DMS53 treated with DMSO at 0.1 percent for 48 hours (cell line): ENCODE measurements around the gene MORC2.

Experiments used
- DNase-seq: peaks from one replicate; lab custom pipeline; 2025; ENCODE audit not compliant: unreplicated experiment; lab: John Stamatoyannopoulos, UW

Gene MORC2

GRCh38 chr22:30949934-30950660, 18.5 kb downstream of the MORC2 start:
- DNase-seq: no peak

DNA sequence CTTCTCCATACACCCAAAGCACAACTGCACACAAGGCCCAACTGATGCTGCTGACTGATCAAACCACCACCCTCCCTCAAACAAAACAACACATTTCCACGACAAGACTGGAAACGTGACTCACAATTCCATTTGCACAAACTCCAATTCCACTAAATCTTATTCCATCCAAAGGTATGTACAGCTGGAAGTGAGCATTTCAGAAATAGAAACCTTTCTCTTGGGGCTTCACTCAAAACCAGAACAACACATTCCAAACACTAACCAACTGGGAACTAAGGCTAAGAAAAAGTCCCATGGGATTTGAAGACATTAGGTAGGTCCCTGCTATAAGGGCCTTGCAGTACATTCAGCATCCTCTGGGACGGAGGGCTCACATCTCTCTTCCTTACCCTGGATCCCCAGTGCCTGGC, 19.6 kb downstream of the MORC2 start:
- no peak for DNase-seq

GRCh38 chr22:30947816-30948454, 20.6 kb downstream of the MORC2 start:
- no peak for DNase-seq

GRCh38 chr22:30947173-30947815, 21.3 kb downstream of the MORC2 start:
- no peak for DNase-seq

- no peak for DNase-seq
Observed at GRCh38 chr22:30946354-30946753, 22.2 kb downstream of the MORC2 start.

DNA sequence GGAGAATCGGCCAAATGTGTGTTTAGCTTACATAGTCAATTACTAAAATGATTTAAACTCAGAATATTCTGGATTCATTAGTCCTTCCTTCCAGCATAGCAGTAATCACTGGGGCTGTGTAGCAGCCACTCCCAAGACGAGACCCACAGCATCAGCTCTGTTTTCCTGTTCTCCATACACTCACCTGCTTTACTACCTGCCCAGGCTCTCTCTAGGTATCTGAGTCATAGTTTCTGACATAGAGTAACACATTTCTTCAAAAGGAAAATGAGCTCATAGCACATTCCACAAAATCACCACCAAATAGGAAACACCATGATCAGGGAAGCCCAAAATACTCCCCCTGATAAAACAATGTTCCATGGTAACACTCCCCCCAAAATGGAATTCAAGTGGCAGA, 22.9 kb downstream of the MORC2 start:
- no peak for DNase-seq

DNA sequence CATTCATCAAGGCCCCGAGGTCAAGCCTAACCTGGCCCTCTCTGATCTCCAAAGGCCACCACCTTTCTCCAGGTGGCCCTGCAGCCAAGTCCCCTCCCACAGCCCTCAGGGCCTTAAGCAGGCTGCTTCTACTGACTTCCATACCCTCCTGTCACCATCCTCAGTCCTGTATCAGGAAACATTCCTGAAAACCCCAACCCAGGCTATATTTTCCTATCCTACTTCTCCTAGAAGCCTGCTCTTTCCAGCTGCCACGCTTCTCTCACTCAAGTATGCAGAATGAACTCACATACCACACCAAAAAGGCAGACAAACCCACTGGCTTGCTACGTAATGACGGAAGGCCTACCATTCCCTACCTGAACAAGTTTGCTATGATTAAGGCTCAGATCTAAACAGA, 23.6 kb downstream of the MORC2 start:
- no peak for DNase-seq

DNA sequence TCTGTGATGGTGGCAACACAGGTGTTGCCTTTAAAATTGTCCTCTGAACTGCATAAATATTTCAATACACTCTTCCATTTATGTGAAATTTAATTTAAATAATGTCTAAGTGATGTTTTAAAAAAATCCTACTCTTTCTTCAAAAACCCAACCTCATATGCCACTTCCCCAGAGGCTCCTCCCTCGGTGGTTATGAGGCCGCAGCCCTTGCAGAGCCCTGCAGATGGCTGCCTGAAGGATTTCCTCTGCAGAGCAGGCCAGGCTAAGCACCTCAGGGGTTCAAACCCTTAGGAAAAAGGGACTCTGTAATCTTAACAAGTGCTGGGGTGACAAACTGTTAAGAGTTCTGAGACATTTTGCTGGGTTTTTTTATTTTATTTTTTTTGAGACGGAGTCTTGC, 25.2 kb downstream of the MORC2 start:
- no peak for DNase-seq

DNA sequence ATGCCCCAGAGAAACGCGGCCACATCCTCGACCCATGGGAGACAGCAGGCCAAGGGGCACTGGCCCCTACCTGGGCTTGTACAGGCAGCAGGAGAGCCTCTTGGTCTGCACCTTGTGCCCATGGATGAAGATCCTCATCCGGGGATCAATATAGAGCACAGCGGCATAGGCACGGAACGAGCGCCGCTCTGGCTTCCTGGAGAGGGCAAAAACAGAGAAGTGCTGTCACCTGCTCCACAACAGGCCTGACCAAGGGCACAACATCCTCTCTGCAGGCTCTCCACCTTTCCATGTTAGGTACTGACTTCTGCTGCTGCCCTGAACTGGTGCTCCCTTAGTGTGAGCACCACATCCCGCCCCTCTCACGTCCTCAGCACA, 27.2 kb downstream of the MORC2 start:
- no peak for DNase-seq

DNA sequence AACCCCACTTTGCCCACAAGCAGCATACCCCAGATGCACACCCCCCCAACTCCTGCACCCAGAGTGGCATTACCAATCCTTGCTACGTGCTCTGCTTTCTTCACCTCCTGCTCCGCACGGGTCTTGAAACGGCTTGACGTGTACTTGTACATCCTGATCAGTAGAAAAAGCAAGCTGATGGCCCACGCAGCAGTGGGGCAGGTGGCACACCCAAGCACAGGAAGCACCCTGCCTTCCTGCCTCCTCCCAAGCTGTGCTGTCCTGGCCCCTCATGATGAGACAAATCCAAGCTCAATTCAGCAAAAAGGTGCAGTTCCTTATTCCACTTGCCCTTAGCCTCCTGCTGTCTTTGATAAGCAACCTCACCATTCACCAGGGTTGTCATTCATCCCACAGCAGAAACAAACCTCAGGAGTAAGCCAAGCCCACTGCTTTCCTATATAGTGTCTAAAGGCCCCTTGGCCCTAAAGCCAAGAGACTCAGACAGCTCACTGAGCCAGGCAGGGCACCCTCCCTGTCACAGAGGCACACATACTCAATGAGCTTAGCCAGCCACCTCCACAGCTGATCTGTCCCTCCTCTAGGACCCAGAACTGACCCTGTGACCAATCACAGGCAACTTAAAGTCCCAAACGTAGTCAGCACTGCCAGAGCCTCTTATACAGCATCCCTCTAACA, 27.8 kb downstream of the MORC2 start:
- no peak for DNase-seq

- DNase-seq: no peak
Observed at GRCh38 chr22:30934053-30934452, 34.5 kb downstream of the MORC2 start.

DNA sequence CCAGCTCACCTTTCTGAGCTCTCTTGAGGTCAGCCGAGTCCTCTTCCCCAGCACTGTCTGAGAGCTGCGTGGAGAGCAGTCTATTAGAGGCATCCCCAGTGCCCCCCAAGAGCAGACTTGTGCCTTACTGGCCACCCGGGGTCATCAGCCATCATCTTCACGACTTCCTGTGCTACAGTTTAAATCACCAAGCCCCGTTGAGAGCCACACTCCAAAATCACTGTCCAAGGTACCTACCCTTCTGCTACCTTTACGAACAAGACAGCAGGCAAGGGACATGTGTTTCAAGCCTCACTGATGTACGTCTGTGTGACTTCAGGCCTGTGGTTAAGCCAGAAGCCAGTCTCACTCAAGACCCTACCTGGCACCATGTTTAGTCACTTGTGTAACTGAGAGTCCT, 35.1 kb downstream of the MORC2 start:
- no peak for DNase-seq

DNA sequence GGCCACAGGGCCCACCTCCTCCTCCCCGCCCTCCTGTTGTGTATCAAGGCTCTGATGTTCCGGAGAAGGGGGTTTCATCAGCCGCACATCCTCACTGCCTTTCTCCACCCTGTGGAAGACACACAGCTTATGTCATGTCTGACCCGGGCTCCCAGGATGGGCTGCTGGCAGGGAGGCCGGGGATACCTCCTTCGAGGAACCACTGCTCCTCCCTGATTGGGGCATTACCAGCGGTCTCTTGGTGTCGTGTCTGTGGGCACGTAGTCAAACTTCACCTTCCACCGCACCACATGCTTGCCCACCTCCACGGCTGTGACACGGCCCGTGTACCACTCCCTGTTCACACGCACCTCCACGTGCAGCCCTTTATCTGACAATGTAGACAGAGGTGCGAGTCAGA, 35.9 kb downstream of the MORC2 start:
- DNase-seq: no peak

DNA sequence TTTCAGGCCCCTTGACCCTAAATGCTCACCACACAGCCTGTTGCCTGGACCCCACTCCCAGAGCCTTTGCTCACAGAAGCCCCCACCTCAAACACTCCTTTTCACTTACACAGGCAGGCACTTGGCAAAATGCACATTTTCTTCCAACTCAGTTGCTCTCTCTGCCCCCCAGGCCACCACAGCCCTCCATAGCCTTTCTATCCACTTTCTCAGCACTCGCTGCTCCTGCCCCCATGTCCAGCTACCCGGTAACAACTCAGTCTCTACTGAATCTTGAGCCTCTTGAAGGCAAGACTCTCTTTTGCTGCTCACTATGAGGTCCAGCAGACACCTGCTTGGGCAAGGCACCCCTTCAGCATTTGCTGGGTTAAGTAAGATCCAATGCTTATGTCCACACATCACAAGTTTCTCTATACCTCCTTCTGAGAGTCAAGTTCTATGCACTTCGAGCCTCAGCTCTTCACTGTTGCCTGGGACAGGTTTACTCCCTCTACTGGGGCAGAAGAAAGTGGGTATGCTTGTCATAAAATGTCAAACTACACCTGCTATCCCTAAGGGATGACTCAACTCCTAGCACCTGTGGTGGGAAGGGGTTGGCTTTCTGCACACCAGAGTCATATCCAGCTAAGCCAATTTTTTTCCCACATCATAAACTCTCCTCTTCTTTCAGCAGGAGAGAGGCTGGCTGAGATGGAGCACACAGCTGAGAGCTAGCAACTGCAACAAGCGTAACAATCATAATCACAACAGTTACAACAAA, 36.9 kb downstream of the MORC2 start:
- no peak for DNase-seq

DNA sequence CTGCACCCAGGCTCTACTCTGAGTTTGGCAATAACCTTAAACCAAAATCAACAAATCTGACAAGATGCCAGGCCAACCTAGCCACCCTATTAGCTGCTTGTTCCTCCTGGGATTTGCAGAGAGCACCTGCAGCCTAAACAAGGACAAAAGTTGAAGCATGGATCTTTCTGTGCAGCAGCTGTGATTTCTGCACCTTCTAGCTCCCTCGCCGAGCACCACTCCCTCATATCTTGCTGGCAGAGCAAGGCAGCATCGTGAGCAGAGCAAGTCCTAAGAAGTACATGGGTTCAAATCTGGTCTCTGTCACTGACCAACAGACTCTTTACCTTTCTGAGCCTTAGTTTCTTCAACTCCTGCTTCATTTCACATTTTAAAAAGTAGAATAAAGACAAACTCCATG, 38.3 kb downstream of the MORC2 start:
- DNase-seq: no peak

DNA sequence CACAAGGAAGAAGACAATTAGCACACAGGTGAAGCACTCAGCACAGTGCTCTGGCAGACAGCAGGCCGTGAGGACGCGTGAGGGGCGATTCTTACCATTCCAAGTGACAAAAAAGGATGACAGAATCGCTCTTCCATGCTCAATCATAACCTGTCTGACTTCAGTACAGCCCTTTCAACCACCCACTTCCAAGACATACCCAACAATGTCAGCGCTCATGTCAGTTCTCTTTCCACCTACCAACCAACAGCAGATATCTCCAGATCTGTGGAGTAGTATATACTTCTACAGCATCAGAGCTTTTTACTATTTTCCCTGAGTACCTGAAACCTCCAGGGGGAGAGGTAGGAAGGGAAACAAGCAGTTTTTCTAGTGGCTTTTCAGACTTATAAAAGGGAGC, 40.2 kb downstream of the MORC2 start:
- no peak for DNase-seq

GRCh38 chr22:30927806-30928205, 40.8 kb downstream of the MORC2 start:
- DNase-seq: no peak

DNA sequence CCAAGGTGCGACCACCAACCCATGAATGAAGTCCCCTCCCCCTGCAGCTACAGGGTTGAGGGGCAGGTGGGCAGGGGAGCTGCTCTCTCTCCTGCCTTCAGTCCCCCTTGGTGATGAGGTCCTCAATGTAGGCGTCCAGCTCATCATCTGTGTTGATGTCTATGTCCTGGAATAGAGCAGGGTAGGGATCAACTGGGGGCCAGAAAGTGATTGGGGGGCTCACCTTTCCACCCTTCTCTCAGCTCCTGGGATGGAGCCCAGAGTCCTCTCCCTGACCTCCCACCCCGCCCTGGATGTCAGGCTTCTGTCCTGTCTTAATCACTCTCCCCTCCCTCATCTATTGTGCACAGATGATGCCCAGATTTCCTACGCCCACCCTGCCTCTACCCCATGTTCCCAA, 41.9 kb downstream of the MORC2 start:
- DNase-seq: no peak

GRCh38 chr22:30925667-30926066, 42.9 kb downstream of the MORC2 start:
- DNase-seq: no peak

DNA sequence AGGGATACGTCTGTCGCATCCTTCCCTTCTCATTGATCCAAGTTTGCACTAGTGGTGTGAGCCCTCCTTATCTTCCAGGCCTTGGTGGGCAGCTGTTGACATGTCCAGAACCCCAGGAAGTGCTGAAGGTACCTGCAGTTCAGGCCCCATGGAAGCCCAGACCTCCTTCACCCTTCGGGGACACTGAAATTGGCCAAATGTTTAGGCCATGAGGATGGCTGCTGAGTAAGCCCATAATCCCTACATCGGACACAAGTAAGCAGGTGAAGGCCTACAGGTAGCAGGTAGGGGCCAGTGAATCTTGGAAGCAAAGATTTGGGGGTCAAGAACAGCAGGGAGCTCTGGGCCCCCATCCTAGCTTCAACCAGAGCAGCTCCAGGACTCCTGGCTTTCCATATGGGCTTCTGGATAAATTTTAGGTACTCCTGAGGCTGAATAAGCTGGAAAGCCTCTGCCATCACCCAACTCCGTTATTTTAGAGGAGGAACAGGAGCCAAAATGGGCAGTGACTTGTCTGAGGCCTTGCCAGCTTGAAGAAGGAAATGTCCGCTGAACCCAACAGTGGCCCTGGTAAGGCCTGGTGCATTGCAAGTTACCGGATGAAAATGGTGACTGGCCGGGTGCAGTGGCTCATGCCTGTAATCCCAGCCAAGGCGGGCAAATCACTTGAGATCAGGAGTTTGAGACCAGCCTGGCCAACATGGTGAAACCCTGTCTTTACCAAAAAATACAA, 45.2 kb downstream of the MORC2 start:
- DNase-seq: no peak
